ENCODE measurements around the gene DNAJC5.
"Not testable (repeated sequence)": the region's sequence is repeated elsewhere in the genome, so short reads cannot be mapped to it uniquely, and the experiment has no call there.

DNAJC5 gene

GRCh38 chr20:63915471-63915870 lies 20.5 kb downstream of the DNAJC5 start:
- no peak for DNase-seq

- not testable (repeated sequence) for DNase-seq
These were observed 21.5 kb downstream of the DNAJC5 start for GRCh38 chr20:63916371-63916939.

DNA sequence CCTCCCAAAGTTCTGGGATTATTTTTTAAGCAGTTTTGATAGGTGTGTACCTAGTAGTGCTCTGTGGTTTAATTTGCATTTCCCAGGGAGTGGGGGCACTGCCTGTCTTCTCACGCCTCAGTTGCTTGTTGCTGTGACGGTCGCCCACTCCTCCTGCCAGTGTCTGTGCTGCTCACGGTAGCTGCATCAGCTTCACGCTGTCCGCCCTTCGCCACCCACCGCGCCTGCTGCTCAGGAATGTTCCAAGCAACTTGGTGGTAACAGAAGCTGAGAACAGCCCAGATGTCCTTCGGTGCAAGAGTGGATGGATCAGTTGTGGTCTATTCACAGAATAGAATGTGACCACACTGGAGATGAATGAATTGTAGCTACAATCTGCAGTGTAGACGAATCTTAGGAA lies 22.9 kb downstream of the DNAJC5 start:
- DNase-seq: no peak

DNA sequence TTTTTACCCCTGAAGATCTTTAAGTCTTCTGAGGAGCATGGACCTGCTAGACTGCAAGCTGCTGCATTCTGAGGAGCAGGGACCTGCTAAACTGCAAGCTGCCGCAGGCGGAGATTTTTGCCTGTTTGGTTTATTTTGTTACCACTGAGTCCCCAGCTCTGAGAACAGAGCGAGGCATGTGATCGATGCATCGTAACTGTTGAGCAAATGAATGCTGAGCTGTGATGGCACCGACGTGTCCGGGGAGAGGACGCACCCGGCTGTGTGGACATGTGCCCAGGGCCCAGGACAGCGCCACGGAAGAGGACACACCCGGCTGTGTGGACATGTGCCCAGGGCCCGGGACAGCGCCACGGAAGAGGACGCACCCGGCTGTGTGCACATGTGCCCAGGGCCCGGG lies 24.2 kb downstream of the DNAJC5 start:
- no peak for DNase-seq

DNA sequence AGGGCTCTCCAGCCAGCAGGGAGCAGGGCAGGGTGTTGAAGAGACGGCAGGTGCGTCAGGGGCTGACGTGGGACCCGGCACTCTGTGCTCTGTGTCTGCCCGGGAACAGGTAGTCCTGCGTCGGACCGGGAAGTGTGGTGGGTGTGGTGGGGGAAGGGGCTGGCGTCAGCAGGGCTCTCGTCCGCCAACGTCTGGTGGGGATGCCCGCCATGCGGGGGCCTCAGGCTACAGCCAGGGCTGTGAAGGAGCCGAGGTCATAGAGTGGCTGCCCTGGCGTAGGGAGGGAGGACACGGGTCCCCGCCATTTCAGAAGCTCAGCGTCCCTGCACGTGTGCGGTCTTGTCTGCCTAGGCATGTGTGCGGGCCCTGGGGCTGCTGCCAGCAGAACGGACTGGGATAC lies 25.3 kb downstream of the DNAJC5 start:
- no peak for DNase-seq

GRCh38 chr20:63923651-63924050 lies 28.7 kb downstream of the DNAJC5 start:
- no peak for DNase-seq

DNA sequence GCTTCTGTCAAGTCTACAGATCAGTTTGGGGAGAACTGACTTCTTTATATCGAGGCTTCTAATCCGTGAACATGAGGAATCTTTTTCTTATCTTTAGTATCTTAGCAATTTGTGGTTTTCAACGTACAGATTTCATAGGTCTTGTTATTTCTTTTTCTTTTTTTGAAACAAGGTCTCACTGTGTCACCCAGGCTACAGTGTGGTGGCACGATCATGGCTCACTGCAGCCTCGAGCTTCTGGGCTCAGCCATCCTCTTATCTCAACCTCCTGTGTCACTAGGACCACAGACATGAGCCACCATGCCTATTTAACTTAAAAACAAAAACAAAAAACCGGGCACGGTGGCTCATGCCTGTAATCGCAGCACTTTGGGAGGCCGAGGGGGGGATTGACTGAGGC lies 29.3 kb downstream of the DNAJC5 start:
- DNase-seq: no peak

DNA sequence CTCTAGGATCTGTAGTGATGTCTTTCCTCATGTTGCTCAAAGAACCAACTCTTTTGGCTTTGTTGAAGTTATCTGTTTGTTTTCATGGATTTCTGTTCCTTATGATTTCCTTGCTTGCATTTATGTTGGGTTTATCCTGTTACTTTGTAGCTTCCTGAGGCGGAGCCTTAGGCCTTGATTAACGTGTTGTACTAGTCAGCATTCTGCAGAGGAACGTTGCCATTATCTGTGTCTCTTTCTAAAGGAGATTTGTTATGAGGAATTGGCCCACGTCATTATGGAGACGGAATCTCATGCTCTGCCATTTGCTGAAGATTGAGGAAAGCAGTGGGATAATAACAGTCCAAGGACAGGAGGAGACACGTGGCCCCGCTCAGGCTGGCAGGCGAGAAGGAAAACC lies 31.4 kb downstream of the DNAJC5 start:
- DNase-seq: no peak

- no peak for DNase-seq
These were observed 34.1 kb downstream of the DNAJC5 start for GRCh38 chr20:63929071-63929470.

GRCh38 chr20:63929473-63929883 lies 34.6 kb downstream of the DNAJC5 start:
- DNase-seq: not testable (repeated sequence)

DNA sequence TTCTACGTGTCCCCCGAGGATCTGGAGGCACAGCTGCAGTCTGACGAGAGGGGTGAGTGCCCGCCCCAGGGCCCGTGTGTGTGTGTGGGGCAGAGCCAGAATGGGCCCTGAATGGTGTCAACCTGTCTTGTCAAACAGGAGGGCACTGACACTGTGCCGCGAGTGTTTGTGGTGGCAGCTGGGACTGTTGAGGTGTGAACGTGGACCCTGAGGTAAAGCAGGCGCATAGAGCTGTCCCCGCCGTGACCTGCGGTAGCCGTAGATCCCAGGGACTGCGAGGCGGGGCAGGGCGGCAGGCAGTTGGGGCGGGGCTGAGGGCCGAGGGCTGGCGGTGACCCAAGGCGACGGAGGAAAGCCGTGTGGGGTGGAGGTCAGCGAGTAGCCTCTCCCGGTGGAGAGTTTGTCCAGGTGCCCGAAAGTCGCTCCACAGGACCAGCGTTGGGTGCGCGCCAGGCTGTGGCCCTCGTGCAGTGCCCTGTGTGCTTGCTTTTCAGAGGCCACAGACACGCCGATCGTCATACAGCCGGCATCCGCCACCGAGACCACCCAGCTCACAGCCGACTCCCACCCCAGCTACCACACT lies 36.1 kb downstream of the DNAJC5 start:
- no peak for DNase-seq

GRCh38 chr20:63931735-63932134 lies 36.8 kb downstream of the DNAJC5 start:
- DNase-seq: no peak

DNA sequence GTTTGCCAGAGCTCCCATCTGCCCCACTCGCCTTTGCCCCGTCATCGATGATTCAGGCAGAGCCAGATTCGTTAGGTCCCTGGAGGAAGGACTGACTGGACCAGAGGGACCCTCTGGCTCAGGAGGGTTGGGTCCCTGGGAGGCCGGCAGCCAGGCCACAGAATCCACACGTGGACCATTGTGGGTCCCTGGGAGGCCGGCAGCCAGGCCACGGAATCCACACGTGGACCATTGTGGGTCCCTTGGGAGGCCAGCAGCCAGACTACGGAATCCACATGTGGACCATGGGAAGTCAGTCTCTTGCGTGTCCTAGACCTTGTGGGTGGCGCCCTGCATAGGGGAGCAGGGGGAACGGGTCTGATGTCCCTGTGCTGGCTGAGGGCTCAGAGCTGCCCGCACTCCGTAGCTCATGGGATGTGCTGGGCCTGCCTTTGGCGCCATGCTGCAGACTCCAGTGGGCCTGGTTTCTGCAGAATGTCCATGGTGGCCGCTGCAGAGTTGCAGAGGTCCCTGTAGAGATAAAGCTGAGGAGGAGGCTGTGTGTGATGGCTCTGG lies 37.8 kb downstream of the DNAJC5 start:
- DNase-seq: no peak

DNA sequence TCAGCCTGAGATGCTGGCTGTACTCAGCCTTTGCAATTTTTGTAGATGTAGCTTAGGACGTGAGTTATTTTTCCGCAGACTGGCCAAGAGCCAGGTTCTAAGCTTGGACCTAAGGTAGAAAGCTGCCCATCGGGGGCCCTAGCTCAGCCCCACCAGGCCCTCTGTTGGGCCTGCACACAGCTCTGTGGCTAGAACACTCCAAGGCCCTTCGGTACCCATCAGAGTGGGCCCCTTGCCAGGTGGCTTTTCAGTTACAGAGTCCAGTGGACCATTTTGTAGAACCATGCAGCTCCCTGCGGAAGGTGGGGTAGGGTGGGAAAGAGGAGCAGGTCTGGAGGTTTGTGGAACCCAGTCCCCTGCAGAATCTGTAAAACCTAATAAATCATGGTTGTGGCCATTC lies 38.7 kb downstream of the DNAJC5 start:
- DNase-seq: no peak

DNA sequence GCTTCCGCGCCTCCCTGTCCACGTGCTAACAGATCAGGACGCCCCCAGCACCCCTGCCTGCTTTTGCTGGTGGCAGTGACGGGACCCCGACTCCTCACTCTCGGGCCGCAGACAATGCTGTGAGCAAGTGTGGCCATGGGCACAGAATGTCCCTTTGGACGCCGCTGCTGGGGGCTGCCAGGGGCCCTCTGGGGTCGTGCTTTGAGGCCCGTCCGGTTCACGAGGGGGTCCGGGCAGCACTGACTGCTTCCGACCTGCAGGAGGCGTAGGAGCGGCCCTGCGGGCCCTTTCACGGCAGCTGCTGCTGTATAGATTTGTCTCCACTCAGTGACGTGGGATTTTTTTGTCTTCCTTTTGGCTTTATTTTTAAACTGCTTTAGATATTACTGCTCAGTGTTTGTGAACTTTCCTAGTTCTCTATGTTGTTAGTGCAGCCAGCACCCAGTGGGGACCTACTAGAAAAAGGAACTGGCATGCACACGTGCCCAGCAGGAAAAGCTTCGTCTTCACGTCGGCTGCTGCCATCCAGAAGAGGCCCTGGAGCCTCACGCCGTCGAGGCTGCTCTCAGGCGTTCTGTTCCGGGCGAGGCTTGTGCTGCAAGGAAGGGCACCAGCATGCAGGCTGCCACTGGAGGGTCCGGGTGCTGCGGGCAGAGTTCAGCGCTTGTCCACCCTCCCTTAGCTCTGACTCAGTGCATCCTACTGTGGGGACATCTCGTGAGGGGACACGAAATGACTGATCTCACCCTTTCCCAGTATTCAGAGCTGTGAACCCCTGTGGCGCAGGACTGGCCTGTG lies 39.5 kb downstream of the DNAJC5 start:
- DNase-seq: no peak

DNA sequence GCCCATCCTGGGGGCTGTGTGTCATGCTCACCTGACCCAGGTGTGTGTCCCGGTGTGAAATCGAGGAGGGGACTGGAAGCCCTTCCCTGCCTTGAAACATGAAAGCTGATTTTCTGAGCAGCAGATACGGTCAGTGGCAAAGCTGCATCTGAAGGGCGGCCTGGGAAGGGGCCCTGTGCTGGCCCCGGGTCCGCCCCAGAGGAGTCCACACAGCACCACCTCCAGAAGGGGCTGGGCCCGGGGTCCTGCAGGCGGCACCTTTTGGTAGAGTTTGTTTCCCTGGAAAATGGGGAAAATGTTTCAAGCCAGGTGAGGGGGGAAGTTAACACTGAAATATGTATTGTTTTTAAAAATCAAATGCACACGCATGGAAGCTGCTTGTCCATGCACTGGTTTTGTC lies 40.5 kb downstream of the DNAJC5 start:
- DNase-seq: no peak

GRCh38 chr20:63937596-63937995 lies 42.7 kb downstream of the DNAJC5 start:
- no peak for DNase-seq

DNA sequence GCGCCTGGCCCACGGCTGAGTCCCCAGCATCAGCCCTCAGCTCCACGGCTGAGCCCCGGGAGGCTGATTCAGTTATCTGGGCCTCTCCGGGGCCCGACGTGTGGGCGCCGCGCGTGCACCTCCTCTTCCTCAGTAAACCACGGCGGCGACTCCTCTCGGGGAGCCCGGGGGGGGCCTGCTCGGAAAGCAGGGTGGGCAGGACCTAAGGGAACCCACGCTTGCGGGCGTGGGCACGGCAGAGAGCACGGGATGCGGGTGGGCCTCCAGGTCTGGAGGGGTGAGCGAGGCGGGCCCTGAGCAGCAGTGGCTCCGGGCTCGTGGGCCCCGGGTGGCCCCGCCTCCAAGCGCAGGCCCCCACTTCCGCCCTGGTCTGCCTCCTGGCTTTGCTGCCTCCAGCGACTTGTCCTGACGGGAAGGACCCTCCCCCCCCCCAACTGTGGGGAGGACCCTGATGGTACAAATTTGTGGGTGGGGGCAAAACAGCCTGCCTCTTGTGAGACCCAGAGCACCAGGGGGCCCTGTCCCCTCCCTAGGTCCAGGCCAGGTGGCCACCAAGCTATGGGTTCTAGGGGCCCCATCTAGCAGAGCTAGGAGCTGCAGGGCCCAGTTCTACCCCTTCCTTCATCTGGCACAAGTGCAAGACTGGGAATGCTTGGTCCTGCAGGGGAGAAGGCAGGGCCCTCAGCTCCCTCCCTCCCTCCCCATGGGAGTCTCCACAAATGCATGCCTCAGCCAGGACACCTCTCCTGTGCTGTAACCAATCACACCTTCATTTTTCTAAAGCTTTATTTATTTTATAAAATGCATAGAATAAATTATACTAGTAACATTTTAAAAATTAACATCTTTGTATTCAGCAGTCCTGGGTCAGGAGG lies 44.4 kb downstream of the DNAJC5 start:
- DNase-seq: no peak

- no peak for DNase-seq
These were observed 45.1 kb downstream of the DNAJC5 start for GRCh38 chr20:63940071-63940471.

- no peak for DNase-seq
These were observed 45.7 kb downstream of the DNAJC5 start for GRCh38 chr20:63940472-63941266.

DNA sequence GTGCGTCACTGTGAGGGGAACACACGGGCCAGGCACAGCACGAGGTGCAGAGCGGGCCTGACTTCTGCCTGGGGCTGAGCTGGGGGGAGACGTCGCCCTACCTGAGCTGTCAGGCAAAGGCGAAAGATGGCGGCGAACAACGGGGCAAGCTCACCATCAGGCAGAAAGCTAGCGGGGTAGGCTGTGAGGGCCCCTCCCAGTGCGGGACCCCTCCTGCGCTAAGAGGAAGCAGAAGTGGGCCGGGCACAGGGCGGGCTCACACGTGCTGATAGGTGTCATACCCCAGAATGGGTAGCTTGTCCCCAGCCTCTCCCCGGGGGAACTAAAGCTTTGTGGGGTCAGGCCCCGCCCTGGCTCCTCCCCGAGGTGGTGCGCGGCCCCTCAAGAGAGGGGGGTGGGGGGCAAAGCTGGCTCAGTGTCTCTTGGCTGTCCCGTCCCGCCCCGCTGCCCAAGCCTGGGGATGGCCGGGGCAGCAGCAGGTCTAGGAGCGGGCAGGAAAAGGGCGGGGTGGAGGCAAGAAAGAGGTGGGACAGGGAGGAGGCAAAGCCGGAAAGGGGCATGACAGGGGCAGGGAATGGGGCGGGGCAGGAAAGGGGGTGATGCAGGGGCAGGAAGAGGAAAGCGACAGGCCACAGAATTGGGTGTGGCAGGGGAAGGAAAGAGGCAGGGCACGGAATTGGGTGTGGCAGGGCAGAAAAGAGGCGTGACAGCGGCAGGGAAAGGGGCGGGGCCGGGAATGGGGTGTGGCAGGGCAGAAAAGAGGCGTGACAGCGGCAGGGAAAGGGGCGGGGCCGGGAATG lies 46.6 kb downstream of the DNAJC5 start:
- no peak for DNase-seq

All from NCI-H748 treated with DMSO at 0.1 percent for 48 hours (cell line).